Measurements from ENCODE around the gene EPHA8. TPM values are rescaled to one million over a fixed set of nuclear protein-coding genes. Genes with fewer than 3 reads are reported as not detected.

The EPHA8 gene
- total and polyA plus RNA-seq, 4 donors = not detected

- H3K27ac ChIP-seq (ENCODE audit: low read depth in 1 of 2, low read length in 2 of 2) = no peak overlapping the region
Measured at GRCh38 chr1:22619798-22620197, 56.5 kb downstream of the EPHA8 start.

GRCh38 chr1:22621761-22622160 is 58.5 kb downstream of the EPHA8 start:
- no peak overlapping the region for H3K4me3 ChIP-seq (ENCODE audit: low read length in 2 of 2)
- no peaks in the 10 kb centered on the region for H3K36me3 ChIP-seq (ENCODE audit: control insufficient read depth in 1 of 2, insufficient read depth in 2 of 2, low read length in 1 of 2)
- no peak for DNase-seq
- intact Hi-C loops (cut with DNase I) = no loop called here
- no peaks in the 10 kb centered on the region for H3K27me3 ChIP-seq (ENCODE audit: control insufficient read depth in 1 of 2, insufficient read depth in 2 of 2, low read length in 1 of 2)
- H3K4me1 ChIP-seq (ENCODE audit: control insufficient read depth in 1 of 2, insufficient read depth in 2 of 2, low read length in 2 of 2) = no peaks in the 10 kb centered on the region
- no peak for ATAC-seq (ENCODE audit: low FRiP score)
- no peaks in the 10 kb centered on the region for H3K9me3 ChIP-seq (ENCODE audit: control insufficient read depth, low read length)
- no peak overlapping the region for H3K27ac ChIP-seq (ENCODE audit: low read depth in 1 of 2, low read length in 2 of 2)
- WGBS, 2 donors = 53 to 54% methylated on average over 4 of the region's 4 CpGs

More at GRCh38 chr1:22619798-22620197, 56.5 kb downstream of the EPHA8 start:
- Histone ChIP-seq H3K27me3 (ENCODE audit: control insufficient read depth in 1 of 2, insufficient read depth in 2 of 2, low read length in 1 of 2) (no peaks in the 10 kb centered on the region), H3K9me3 (ENCODE audit: control insufficient read depth, low read length) (no peaks in the 10 kb centered on the region), H3K4me3 (ENCODE audit: low read length in 2 of 2) (no peak overlapping the region), H3K36me3 (ENCODE audit: control insufficient read depth in 1 of 2, insufficient read depth in 2 of 2, low read length in 1 of 2) (no peaks in the 10 kb centered on the region), H3K4me1 (ENCODE audit: control insufficient read depth in 1 of 2, insufficient read depth in 2 of 2, low read length in 2 of 2) (no peaks in the 10 kb centered on the region)
- ATAC-seq (ENCODE audit: low FRiP score) (no peak), DNase-seq (no peak)
- intact Hi-C loops (cut with DNase I) = no loop called here
- 55 to 72% methylated on average over 12 of the region's 12 CpGs for WGBS, 2 donors

- intact Hi-C loops (cut with DNase I) = no loop called here
- no peak overlapping the region for H3K4me3 ChIP-seq (ENCODE audit: low read length in 2 of 2)
- H3K27me3 ChIP-seq (ENCODE audit: control insufficient read depth in 1 of 2, insufficient read depth in 2 of 2, low read length in 1 of 2) = no peaks in the 10 kb centered on the region
- no peak for ATAC-seq (ENCODE audit: low FRiP score)
- DNase-seq = no peak
- WGBS, 2 donors = 32 to 36% methylated on average over 9 of the region's 9 CpGs
- no peaks in the 10 kb centered on the region for H3K9me3 ChIP-seq (ENCODE audit: control insufficient read depth, low read length)
- no peaks in the 10 kb centered on the region for H3K36me3 ChIP-seq (ENCODE audit: control insufficient read depth in 1 of 2, insufficient read depth in 2 of 2, low read length in 1 of 2)
- no peaks in the 10 kb centered on the region for H3K4me1 ChIP-seq (ENCODE audit: control insufficient read depth in 1 of 2, insufficient read depth in 2 of 2, low read length in 2 of 2)
- no peak overlapping the region for H3K27ac ChIP-seq (ENCODE audit: low read depth in 1 of 2, low read length in 2 of 2)
Measured at GRCh38 chr1:22625262-22625925, 62.1 kb downstream of the EPHA8 start.

GRCh38 chr1:22626237-22627157 is 63.2 kb downstream of the EPHA8 start:
- H3K27ac ChIP-seq (ENCODE audit: low read depth in 1 of 2, low read length in 2 of 2) = no peak overlapping the region
- no peaks in the 10 kb centered on the region for H3K27me3 ChIP-seq (ENCODE audit: control insufficient read depth in 1 of 2, insufficient read depth in 2 of 2, low read length in 1 of 2)
- H3K4me1 ChIP-seq (ENCODE audit: control insufficient read depth in 1 of 2, insufficient read depth in 2 of 2, low read length in 2 of 2) = no peaks in the 10 kb centered on the region
- intact Hi-C loops (cut with DNase I) = no loop called here
- H3K4me3 ChIP-seq (ENCODE audit: low read length in 2 of 2) = no peak overlapping the region
- ATAC-seq (ENCODE audit: low FRiP score) (no peak), DNase-seq (no peak)
- no peaks in the 10 kb centered on the region for H3K9me3 ChIP-seq (ENCODE audit: control insufficient read depth, low read length)
- H3K36me3 ChIP-seq (ENCODE audit: control insufficient read depth in 1 of 2, insufficient read depth in 2 of 2, low read length in 1 of 2) = no peaks in the 10 kb centered on the region
- 18 to 20% methylated on average over 20 of the region's 20 CpGs for WGBS, 2 donors

GRCh38 chr1:22627331-22627730 is 64.0 kb downstream of the EPHA8 start:
- Histone ChIP-seq H3K27ac (ENCODE audit: low read depth in 1 of 2, low read length in 2 of 2) (no peak overlapping the region), H3K4me1 (ENCODE audit: control insufficient read depth in 1 of 2, insufficient read depth in 2 of 2, low read length in 2 of 2) (no peaks in the 10 kb centered on the region), H3K9me3 (ENCODE audit: control insufficient read depth, low read length) (no peaks in the 10 kb centered on the region), H3K27me3 (ENCODE audit: control insufficient read depth in 1 of 2, insufficient read depth in 2 of 2, low read length in 1 of 2) (no peaks in the 10 kb centered on the region), H3K36me3 (ENCODE audit: control insufficient read depth in 1 of 2, insufficient read depth in 2 of 2, low read length in 1 of 2) (no peaks in the 10 kb centered on the region), H3K4me3 (ENCODE audit: low read length in 2 of 2) (no peak overlapping the region)
- no peak for DNase-seq
- intact Hi-C loops (cut with DNase I) = no loop called here
- WGBS, 2 donors = 53% methylated on average over 5 of the region's 5 CpGs
- ATAC-seq (ENCODE audit: low FRiP score) = no peak

- no peak overlapping the region for H3K4me3 ChIP-seq (ENCODE audit: low read length in 2 of 2)
- intact Hi-C loops (cut with DNase I) = no loop called here
- H3K27me3 ChIP-seq (ENCODE audit: control insufficient read depth in 1 of 2, insufficient read depth in 2 of 2, low read length in 1 of 2) = no peaks in the 10 kb centered on the region
- H3K36me3 ChIP-seq (ENCODE audit: control insufficient read depth in 1 of 2, insufficient read depth in 2 of 2, low read length in 1 of 2) = no peaks in the 10 kb centered on the region
- no peak for DNase-seq
- no peaks in the 10 kb centered on the region for H3K9me3 ChIP-seq (ENCODE audit: control insufficient read depth, low read length)
- ATAC-seq (ENCODE audit: low FRiP score) = no peak
- no peak overlapping the region for H3K27ac ChIP-seq (ENCODE audit: low read depth in 1 of 2, low read length in 2 of 2)
- WGBS, 2 donors = 44 to 46% methylated on average over 11 of the region's 11 CpGs
- no peaks in the 10 kb centered on the region for H3K4me1 ChIP-seq (ENCODE audit: control insufficient read depth in 1 of 2, insufficient read depth in 2 of 2, low read length in 2 of 2)
Measured at GRCh38 chr1:22628698-22629444, 65.6 kb downstream of the EPHA8 start.

- intact Hi-C loops (cut with DNase I) = no loop called here
- Histone ChIP-seq H3K27ac (ENCODE audit: low read depth in 1 of 2, low read length in 2 of 2) (no peak overlapping the region), H3K36me3 (ENCODE audit: control insufficient read depth in 1 of 2, insufficient read depth in 2 of 2, low read length in 1 of 2) (no peaks in the 10 kb centered on the region), H3K4me1 (ENCODE audit: control insufficient read depth in 1 of 2, insufficient read depth in 2 of 2, low read length in 2 of 2) (no peaks in the 10 kb centered on the region), H3K9me3 (ENCODE audit: control insufficient read depth, low read length) (no peaks in the 10 kb centered on the region), H3K27me3 (ENCODE audit: control insufficient read depth in 1 of 2, insufficient read depth in 2 of 2, low read length in 1 of 2) (no peaks in the 10 kb centered on the region), H3K4me3 (ENCODE audit: low read length in 2 of 2) (no peak overlapping the region)
- DNase-seq = no peak
- no peak for ATAC-seq (ENCODE audit: low FRiP score)
- 24 to 30% methylated on average over 2 of the region's 2 CpGs for WGBS, 2 donors
Measured at GRCh38 chr1:22629886-22630285, 66.6 kb downstream of the EPHA8 start.

GRCh38 chr1:22633697-22634463 is 70.6 kb downstream of the EPHA8 start:
- Histone ChIP-seq H3K4me3 (ENCODE audit: low read length in 2 of 2) (no peak overlapping the region), H3K4me1 (ENCODE audit: control insufficient read depth in 1 of 2, insufficient read depth in 2 of 2, low read length in 2 of 2) (no peaks in the 10 kb centered on the region), H3K36me3 (ENCODE audit: control insufficient read depth in 1 of 2, insufficient read depth in 2 of 2, low read length in 1 of 2) (no peaks in the 10 kb centered on the region), H3K9me3 (ENCODE audit: control insufficient read depth, low read length) (no peaks in the 10 kb centered on the region), H3K27me3 (ENCODE audit: control insufficient read depth in 1 of 2, insufficient read depth in 2 of 2, low read length in 1 of 2) (no peaks in the 10 kb centered on the region), H3K27ac (ENCODE audit: low read depth in 1 of 2, low read length in 2 of 2) (no peak overlapping the region)
- WGBS, 2 donors = 87 to 88% methylated on average over 10 of the region's 10 CpGs
- ATAC-seq (ENCODE audit: low FRiP score) = no peak
- intact Hi-C loops (cut with DNase I) = no loop called here
- no peak for DNase-seq

All from aorta (tissue), 5 donors.